Hematopoietic multipotent progenitor cell treated with erythropoietin and hydrocortisone succinate and interleukin-3 and kit ligand, for 15 days (in vitro differentiated cells): Measurements from ENCODE around the gene TBC1D1.

ENCODE experiments used
- DNase-seq: peaks from one replicate; pipeline ENCODE4 v3.0.0-alpha.2; 2015; ENCODE audit warnings: low spot score

Gene TBC1D1

GRCh38 chr4:38169524-38169923 is 278.6 kb downstream of the TBC1D1 start:
- DNase-seq = no peak

- no peak for DNase-seq
These were observed 279.7 kb downstream of the TBC1D1 start for GRCh38 chr4:38170338-38171169.

- DNase-seq = no peak
These were observed 281.2 kb downstream of the TBC1D1 start for GRCh38 chr4:38172078-38172477.

GRCh38 chr4:38173935-38174518 is 283.1 kb downstream of the TBC1D1 start:
- DNase-seq = no peak

GRCh38 chr4:38174801-38175200 is 283.9 kb downstream of the TBC1D1 start:
- no peak for DNase-seq

- DNase-seq = no peak
These were observed 285.3 kb downstream of the TBC1D1 start for GRCh38 chr4:38176165-38176564.

- DNase-seq = peak; percentile 15
These were observed 286.2 kb downstream of the TBC1D1 start for GRCh38 chr4:38177035-38177546.

- DNase-seq = peak; percentile 83
These were observed 286.9 kb downstream of the TBC1D1 start for GRCh38 chr4:38177641-38178391.

GRCh38 chr4:38178392-38178995 is 287.6 kb downstream of the TBC1D1 start:
- no peak for DNase-seq

GRCh38 chr4:38179690-38180377 is 288.9 kb downstream of the TBC1D1 start:
- DNase-seq = peak; percentile 80

GRCh38 chr4:38180456-38180855 is 289.6 kb downstream of the TBC1D1 start:
- DNase-seq = no peak

GRCh38 chr4:38181286-38181685 is 290.4 kb downstream of the TBC1D1 start:
- DNase-seq = no peak

GRCh38 chr4:38182334-38182998 is 291.6 kb downstream of the TBC1D1 start:
- DNase-seq = no peak

GRCh38 chr4:38184404-38184803 is 293.5 kb downstream of the TBC1D1 start:
- DNase-seq = no peak

- DNase-seq = no peak
These were observed 294.7 kb downstream of the TBC1D1 start for GRCh38 chr4:38185406-38186144.

GRCh38 chr4:38188136-38188535 is 297.3 kb downstream of the TBC1D1 start:
- DNase-seq = no peak

GRCh38 chr4:38188631-38189101 is 297.8 kb downstream of the TBC1D1 start:
- no peak for DNase-seq
